B cell (primary cell): Measurements from ENCODE around the gene GP1BB. TPM values are rescaled to one million over a fixed set of nuclear protein-coding genes. Genes with fewer than 3 reads are reported as not detected.

Experiments used
- ATAC-seq: fragments of 200-7000 bp; cut with Tn5 transposase; one replicate; pipeline ENCODE4 v1.10.0; 2021; ENCODE audit warnings: low read depth, mild to moderate bottlenecking, moderate number of reproducible peaks, moderate library complexity
- CTCF ChIA-PET: fragments of 350-600 bp; sonication (Branson Sonifier 250); formaldehyde crosslinking; loops from one replicate; lab custom pipeline; 2021; ENCODE audit warnings: antibody characterized with exemption, inconsistent platforms; lab: Charles Lee
- POLR2A ChIA-PET: fragments of 350-600 bp; sonication (Branson Sonifier 250); formaldehyde crosslinking; loops from one replicate; lab custom pipeline; 2021; ENCODE audit warnings: antibody characterized with exemption; lab: Charles Lee
- DNase-seq: peaks from one replicate; pipeline ENCODE4 v3.0.0; 2013
- H2AFZ ChIP-seq: 2 replicates; pipeline ENCODE4 v1.6.1; 2012; ENCODE audit warnings: mild to moderate bottlenecking, low read depth, low read length; ENCODE audit not compliant: insufficient read depth, poor library complexity, severe bottlenecking
- H3K27ac ChIP-seq, 2 donors: 1 replicate in 1 of 2; 2 replicates in 1 of 2; pipeline ENCODE4 v1.5.1; 2012 to 2013; ENCODE audit warnings: low read length in 2 of 2, mild to moderate bottlenecking in 2 of 2, moderate library complexity in 1 of 2
- H3K27me3 ChIP-seq, 4 experiments: fragments of 200-600 bp in 1 of 4; sonication (generic) in 1 of 4; replicated peaks in 1 of 4; 1 replicate in 2 of 4; 2 replicates in 2 of 4; pipeline versions ENCODE4 v1.6.1 to v1.7.0; 2013 to 2016; ENCODE audit warnings: low read length in 3 of 4, mild to moderate bottlenecking in 2 of 4, mixed read lengths in 1 of 4, moderate library complexity in 1 of 4; ENCODE audit not compliant: insufficient read depth in 4 of 4, control insufficient read depth in 3 of 4; ENCODE audit errors: control extremely low read depth in 1 of 4
- H3K36me3 ChIP-seq, 2 experiments: replicated peaks in 1 of 2; 1 replicate in 1 of 2; 2 replicates in 1 of 2; pipeline versions ENCODE4 v1.6.1 to v1.7.1; 2013; ENCODE audit warnings: low read length in 1 of 2; ENCODE audit not compliant: insufficient read depth in 2 of 2, control insufficient read depth in 1 of 2; ENCODE audit errors: control extremely low read depth in 1 of 2, extremely low read depth in 1 of 2
- H3K4me1 ChIP-seq, 2 donors: fragments of 200-600 bp in 1 of 2; sonication (generic) in 1 of 2; 1 replicate in 1 of 2; 2 replicates in 1 of 2; pipeline versions ENCODE4 v1.5.1 to v1.6.1; 2013 to 2017; ENCODE audit warnings: low read length in 2 of 2; ENCODE audit not compliant: control insufficient read depth in 2 of 2, insufficient read depth in 2 of 2
- H3K4me2 ChIP-seq: replicated peaks from 2 replicates; pipeline ENCODE3; 2012; ENCODE audit warnings: mild to moderate bottlenecking, low read depth, low read length; ENCODE audit not compliant: poor library complexity, severe bottlenecking
- H3K4me3 ChIP-seq, 5 experiments: fragments of 200-600 bp in 1 of 5; sonication (generic) in 1 of 5; 1 replicate in 3 of 5; 2 replicates in 2 of 5; pipeline versions ENCODE4 v1.5.1 to v1.7.0; 2011 to 2016; ENCODE audit warnings: low read length in 4 of 5, mild to moderate bottlenecking in 4 of 5, low read depth in 2 of 5, control low read depth in 1 of 5, moderate library complexity in 1 of 5; ENCODE audit not compliant: insufficient read depth in 1 of 5; ENCODE audit errors: control extremely low read depth in 1 of 5, extremely low read depth in 1 of 5
- H3K79me2 ChIP-seq: fragments of 200-600 bp; sonication (generic); one replicate; pipeline ENCODE4 v1.6.0; 2016; ENCODE audit warnings: low read length; ENCODE audit not compliant: control insufficient read depth, insufficient read depth
- H3K9ac ChIP-seq: fragments of 200-600 bp; sonication (generic); 2 replicates; pipeline ENCODE4 v1.6.1; 2017; ENCODE audit warnings: mild to moderate bottlenecking, low read length, moderate library complexity
- H3K9me3 ChIP-seq, 3 donors: one replicate each; pipeline versions ENCODE4 v1.6.1 to v1.7.1; 2013; ENCODE audit warnings: low read length in 2 of 3; ENCODE audit not compliant: control insufficient read depth in 2 of 3, insufficient read depth in 1 of 3; ENCODE audit errors: control extremely low read depth in 1 of 3
- H4K20me1 ChIP-seq: 2 replicates; pipeline ENCODE4 v1.6.0; 2012; ENCODE audit warnings: mild to moderate bottlenecking, low read length; ENCODE audit not compliant: insufficient read depth, control insufficient read depth, poor library complexity, severe bottlenecking
- H3K27ac Mint-ChIP-seq: one replicate; pipeline ENCODE4 v1.8.0; 2021; ENCODE audit warnings: mixed read lengths
- H3K27me3 Mint-ChIP-seq: one replicate; pipeline ENCODE4 v1.8.0; 2021; ENCODE audit warnings: mixed read lengths
- H3K4me1 Mint-ChIP-seq: one replicate; pipeline ENCODE4 v1.8.0; 2021; ENCODE audit warnings: mixed read lengths
- H3K4me3 Mint-ChIP-seq: one replicate; pipeline ENCODE4 v1.8.0; 2021; ENCODE audit warnings: mixed read lengths
- H3K9me3 Mint-ChIP-seq: one replicate; pipeline ENCODE4 v1.8.0; 2022; ENCODE audit warnings: mixed read lengths; ENCODE audit not compliant: insufficient read depth
- EZH2 ChIP-seq: IDR thresholded peaks from 2 replicates; pipeline ENCODE4 v1.6.1; 2012; ENCODE audit warnings: borderline replicate concordance, low read depth, mild to moderate bottlenecking, moderate library complexity, low read length; ENCODE audit not compliant: insufficient read depth, poor library complexity, severe bottlenecking
- WGBS: methylation state at CpG from one replicate; pipeline ENCODE4 v1.1.5; 2013; ENCODE audit warnings: missing lambda C conversion rate; ENCODE audit not compliant: insufficient coverage; 5-methylcytosine and 5-hydroxymethylcytosine counted together
- intact Hi-C: fragments of 100-400 bp; cut with micrococcal nuclease; formaldehyde crosslinking; loops from one replicate; pipeline ENCODE4 v1.10.0; 2022
- polyA plus RNA-seq: library from polyadenylated mRNA; depleted of rRNA; stranded (reverse); fragments of >200 nt; gene quantifications from 2 replicates; pipeline ENCODE4 v1.2.3, GENCODE V29; 2012
- total RNA-seq, 2 donors: library from RNA; stranded (reverse); fragments of 120-200 nt in 1 of 2; gene quantifications; 1 replicate in 1 of 2; 2 replicates in 1 of 2; pipeline versions ENCODE4 v1.2.3 to v1.2.4, GENCODE V29; 2013 to 2022
- TF ChIP-seq, protein P1 (sequence below): fragments of 200-600 bp; IDR thresholded peaks from one replicate; pipeline ENCODE4 v1.8.0; 2022; ENCODE audit warnings: antibody characterized with exemption, mild to moderate bottlenecking

Gene GP1BB
- total and polyA plus RNA-seq, 2 donors (not counting 1 experiment from before 2014, with no cell fraction given), result 0.31 TPM; not detected in 1

DNA sequence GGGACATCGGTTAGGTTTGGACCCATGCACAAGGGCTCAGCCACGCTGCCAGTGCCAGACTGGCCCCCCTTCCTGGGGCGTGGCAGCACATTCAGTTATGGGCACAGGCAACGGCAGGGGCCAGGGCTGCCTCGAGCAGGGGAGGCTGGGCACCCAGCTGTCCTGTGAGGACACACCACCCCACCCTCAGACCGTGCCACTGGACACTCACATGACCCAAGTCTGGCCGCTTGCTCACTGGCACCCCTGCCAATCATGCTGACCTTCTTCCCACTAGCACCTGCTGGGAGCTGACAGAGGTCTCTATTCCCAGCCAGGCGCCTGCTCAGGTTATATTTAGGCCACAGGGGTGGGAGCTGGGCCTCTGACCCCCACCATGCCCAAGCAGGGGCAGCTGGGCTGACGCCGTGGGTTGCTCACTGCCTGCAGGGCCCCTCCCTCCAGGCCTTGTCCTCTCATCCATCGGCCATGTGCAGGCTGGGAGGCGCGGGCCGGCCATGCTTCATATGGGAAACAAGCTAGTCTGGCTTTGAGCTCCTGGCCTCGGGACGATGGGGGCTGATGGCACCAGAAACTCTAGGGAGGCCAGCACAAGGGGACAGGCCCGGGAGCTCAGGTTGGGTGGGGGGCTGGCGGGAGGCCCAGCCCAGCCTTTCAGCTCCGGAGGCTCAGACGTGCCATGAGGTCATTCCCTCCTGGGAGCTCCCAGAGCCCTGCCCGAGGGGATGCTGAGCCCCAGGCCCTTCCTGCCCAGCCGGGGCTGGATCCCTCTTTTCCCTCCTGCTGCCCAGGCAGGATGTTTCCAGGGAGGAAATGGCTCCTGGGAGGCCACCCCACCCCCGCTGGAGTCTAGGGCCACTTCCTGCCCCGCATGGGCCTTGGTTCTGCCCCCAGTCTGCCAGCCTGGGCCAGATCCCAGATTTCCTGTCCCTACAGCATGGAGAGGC, 22.1 kb downstream of the GP1BB start:
- Histone ChIP-seq H3K27me3 (no peaks in the 10 kb centered on the region), H3K79me2 (no peaks in the 10 kb centered on the region), H3K4me1 (no peaks in the 10 kb centered on the region), H3K27ac (no peak overlapping the region), H2AFZ (no peak overlapping the region), H3K36me3 (no peaks in the 10 kb centered on the region), H3K4me2 (no peak overlapping the region), H4K20me1 (no peaks in the 10 kb centered on the region), H3K9ac (no peak overlapping the region), H3K4me3 (no peak overlapping the region), H3K9me3 (no peaks in the 10 kb centered on the region)
- Mint-ChIP-seq H3K27me3 (peaks cover 4% of the 10 kb centered on the region), H3K4me3 (no peak overlapping the region), H3K27ac (no peak overlapping the region), H3K9me3 (no peaks in the 10 kb centered on the region), H3K4me1 (no peaks in the 10 kb centered on the region)
- POLR2A ChIA-PET, result no interaction called here
- no peak for ATAC-seq
- CTCF ChIA-PET, result interaction anchor here (1.3 kb wide), 1 partner anchor 15 kb away, joined by 5 read pairs; no protein-coding TSS in a partner anchor
- TF ChIP-seq EZH2, result no peak
- TF ChIP-seq, protein P1, sequence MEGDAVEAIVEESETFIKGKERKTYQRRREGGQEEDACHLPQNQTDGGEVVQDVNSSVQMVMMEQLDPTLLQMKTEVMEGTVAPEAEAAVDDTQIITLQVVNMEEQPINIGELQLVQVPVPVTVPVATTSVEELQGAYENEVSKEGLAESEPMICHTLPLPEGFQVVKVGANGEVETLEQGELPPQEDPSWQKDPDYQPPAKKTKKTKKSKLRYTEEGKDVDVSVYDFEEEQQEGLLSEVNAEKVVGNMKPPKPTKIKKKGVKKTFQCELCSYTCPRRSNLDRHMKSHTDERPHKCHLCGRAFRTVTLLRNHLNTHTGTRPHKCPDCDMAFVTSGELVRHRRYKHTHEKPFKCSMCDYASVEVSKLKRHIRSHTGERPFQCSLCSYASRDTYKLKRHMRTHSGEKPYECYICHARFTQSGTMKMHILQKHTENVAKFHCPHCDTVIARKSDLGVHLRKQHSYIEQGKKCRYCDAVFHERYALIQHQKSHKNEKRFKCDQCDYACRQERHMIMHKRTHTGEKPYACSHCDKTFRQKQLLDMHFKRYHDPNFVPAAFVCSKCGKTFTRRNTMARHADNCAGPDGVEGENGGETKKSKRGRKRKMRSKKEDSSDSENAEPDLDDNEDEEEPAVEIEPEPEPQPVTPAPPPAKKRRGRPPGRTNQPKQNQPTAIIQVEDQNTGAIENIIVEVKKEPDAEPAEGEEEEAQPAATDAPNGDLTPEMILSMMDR, result no peak
- 87% methylated on average over 24 of the region's 24 CpGs for WGBS
- DNase-seq, result no peak
- intact Hi-C loops, result no loop called here

DNA sequence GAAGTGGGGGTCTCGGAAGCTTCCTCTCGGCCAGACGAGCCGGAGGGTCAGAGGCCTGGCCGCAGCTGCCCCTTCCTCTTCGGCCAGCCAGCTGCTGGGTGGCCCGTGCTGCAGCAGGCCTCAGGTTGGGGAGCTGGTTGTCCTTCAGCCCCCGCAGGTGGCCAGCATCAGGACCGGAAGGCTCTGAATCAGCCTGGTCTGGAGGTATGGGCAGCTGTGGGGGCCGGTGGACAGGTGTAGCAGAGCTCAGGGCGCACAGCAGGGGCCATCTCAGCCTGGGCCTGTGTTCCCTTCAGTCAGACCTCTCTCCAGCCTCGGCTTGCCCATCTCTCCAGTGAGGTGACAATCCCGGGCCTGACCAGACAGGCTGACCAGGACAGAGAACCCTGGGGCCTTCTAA, 23.4 kb downstream of the GP1BB start:
- H3K27ac Mint-ChIP-seq, result no peak overlapping the region
- no peak overlapping the region for H3K27ac ChIP-seq
- H3K9me3 Mint-ChIP-seq, result no peaks in the 10 kb centered on the region
- H3K4me1 Mint-ChIP-seq, result no peaks in the 10 kb centered on the region
- 95% methylated on average over 13 of the region's 13 CpGs for WGBS
- H3K4me2 ChIP-seq, result no peak overlapping the region
- TF ChIP-seq EZH2, result no peak
- TF ChIP-seq, protein P1, result no peak
- intact Hi-C loops, result no loop called here
- CTCF ChIA-PET, result interaction anchor here (0.5 to 1.2 kb wide), 3 partner anchors 17 to 164 kb away, joined by 3 to 4 read pairs (median 4); no protein-coding TSS in a partner anchor
- H4K20me1 ChIP-seq, result no peaks in the 10 kb centered on the region
- H3K9ac ChIP-seq, result no peak overlapping the region
- no peak for DNase-seq
- no peaks in the 10 kb centered on the region for H3K36me3 ChIP-seq
- H3K79me2 ChIP-seq, result no peaks in the 10 kb centered on the region
- H2AFZ ChIP-seq, result no peak overlapping the region
- no peak overlapping the region for H3K4me3 ChIP-seq
- peaks cover 0 to 6% (median 0%) of the 10 kb centered on the region in 4 experiments for H3K27me3 ChIP-seq
- H3K9me3 ChIP-seq, result no peaks in the 10 kb centered on the region
- POLR2A ChIA-PET, result no interaction called here
- H3K4me3 Mint-ChIP-seq, result no peak overlapping the region
- H3K4me1 ChIP-seq, result no peaks in the 10 kb centered on the region
- peaks cover 4% of the 10 kb centered on the region for H3K27me3 Mint-ChIP-seq
- ATAC-seq, result no peak
